ENCODE measurements around the gene SHISA5.

Gene SHISA5

DNA sequence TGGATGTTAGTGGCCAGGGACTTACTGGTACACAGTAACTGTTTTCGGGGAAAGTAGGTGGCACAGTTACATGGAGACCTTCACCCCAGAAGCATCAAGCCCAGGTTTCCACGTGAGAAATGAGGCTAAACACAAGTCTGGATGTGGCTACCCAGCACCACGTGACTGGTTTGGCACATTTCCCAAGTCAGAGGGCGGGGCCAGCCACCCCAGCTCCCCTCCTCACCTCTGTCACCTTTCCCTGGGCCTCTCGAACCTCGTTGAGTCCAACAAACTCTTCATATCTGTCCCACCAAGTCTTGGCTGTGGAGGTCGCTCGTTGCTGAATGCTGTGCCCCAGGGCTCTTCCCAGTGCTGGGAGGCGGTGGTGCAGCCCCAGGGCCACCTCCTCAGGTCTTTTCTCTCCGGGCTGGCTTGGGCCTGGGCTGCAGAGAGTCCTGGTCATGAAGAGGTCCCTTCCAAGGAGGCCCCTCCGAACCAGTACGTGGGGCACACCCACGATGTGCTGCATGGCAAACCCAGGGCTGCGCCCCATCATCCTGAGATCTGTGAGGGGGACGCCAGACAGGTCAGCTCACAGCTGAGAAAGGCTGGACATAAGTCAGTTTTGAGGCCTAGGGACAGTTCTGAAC lies 69.3 kb downstream of the SHISA5 start:
- CTCF ChIA-PET = interaction anchor here (0.7 to 1.1 kb wide), 2 partner anchors 34 to 271 kb away, joined by 3 read pairs; no protein-coding TSS in a partner anchor
- H3K27ac ChIP-seq = peak overlapping the region; percentile 99
- TF ChIP-seq, protein P1, sequence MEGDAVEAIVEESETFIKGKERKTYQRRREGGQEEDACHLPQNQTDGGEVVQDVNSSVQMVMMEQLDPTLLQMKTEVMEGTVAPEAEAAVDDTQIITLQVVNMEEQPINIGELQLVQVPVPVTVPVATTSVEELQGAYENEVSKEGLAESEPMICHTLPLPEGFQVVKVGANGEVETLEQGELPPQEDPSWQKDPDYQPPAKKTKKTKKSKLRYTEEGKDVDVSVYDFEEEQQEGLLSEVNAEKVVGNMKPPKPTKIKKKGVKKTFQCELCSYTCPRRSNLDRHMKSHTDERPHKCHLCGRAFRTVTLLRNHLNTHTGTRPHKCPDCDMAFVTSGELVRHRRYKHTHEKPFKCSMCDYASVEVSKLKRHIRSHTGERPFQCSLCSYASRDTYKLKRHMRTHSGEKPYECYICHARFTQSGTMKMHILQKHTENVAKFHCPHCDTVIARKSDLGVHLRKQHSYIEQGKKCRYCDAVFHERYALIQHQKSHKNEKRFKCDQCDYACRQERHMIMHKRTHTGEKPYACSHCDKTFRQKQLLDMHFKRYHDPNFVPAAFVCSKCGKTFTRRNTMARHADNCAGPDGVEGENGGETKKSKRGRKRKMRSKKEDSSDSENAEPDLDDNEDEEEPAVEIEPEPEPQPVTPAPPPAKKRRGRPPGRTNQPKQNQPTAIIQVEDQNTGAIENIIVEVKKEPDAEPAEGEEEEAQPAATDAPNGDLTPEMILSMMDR (conservative IDR thresholded peaks at IDR 0.05; ENCODE audit: low read depth) = no peak
- POLR2A ChIA-PET (ENCODE audit: low non-redundant PET) = no interaction called here
- no peak for DNase-seq (ENCODE audit: low spot score)

DNA sequence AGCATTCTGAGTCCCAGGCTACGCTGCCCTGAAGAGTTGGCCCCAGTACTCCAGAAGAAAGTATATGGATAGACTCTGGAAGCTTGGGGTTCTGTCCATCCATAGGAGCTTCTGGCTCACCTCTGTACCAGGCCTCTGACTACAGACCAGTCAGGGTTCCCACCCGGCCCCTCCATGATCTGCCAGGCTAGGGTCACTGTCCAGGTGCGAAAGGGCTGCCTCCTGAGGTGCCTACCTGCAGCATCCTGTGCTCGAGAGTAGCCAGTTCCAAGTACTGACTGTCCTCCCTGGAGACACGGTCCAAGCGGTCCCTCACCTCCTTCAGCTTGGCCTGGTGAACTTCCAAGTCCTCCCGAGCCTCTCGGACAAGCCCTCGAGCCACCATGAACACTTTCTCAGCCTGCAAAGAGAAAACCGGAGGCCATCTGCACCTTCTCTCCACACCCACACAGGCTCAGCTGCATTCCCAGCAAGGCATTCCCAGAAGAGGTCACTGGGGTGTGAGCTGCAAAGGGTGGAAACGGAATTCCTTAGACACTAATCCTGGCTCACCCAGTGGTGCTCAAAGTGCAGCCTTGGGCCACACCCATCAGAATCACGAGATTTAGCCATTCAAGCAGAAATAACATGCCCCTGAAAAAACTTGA lies 70.4 kb downstream of the SHISA5 start:
- DNase-seq (ENCODE audit: low spot score) = peak; percentile 81
- CTCF ChIA-PET = interaction anchor here (0.7 to 1.8 kb wide), 4 partner anchors 32 to 269 kb away, joined by 3 to 12 read pairs (median 4); no protein-coding TSS in a partner anchor
- POLR2A ChIA-PET (ENCODE audit: low non-redundant PET) = interaction anchor here (0.5 to 0.8 kb wide), 2 partner anchors 71 to 132 kb away, joined by 3 to 4 read pairs; no protein-coding TSS in a partner anchor
- TF ChIP-seq, protein P1 (conservative IDR thresholded peaks at IDR 0.05; ENCODE audit: low read depth) = no peak
- peak overlapping the region; percentile 99 for H3K27ac ChIP-seq

DNA sequence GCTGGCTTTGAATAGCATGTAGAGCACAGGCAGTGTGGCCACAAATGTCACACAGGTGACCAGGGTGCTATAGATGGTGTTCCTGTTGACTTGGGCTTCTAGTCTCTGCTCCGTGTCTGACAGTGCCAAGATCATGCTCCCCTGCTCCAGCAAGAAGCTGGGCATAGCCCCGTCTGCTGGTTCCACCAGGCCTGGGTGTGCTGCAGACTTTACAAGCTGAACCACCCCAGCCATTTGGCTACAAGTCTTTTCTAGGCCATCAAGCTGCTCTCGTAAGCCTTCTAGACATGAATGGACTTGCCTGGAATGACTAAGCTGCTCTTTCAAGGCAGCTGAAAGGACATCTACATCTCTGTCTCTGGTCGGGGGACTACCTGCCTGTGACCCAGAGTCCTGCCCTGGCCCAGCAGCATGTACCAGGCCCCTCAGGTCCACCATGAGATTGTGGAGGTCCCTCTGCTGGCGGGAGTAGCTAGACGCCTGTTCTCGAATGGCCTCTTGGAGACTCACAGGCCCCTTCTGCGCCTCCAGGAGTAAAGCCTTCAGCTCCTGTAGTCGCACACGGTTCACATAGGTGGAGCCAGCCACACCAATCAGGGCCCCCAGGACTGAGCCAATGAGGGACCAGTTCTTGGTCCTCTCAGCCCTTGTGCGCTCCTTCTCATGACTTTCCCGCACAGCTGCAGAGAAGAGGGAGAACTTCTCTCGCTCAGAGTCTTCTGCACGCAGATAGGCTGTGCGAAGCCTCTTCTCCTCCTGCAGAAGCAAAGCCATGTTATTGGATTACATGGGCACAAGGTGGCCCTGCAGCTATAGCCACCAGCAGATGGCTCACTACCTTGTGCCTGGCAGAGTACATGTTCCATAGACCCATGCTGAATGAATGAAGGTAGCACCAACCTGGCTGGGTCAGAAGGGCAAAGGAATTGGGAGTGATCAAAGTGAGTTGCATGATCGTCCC lies 71.3 kb downstream of the SHISA5 start:
- peak; percentile 73 for DNase-seq (ENCODE audit: low spot score)
- CTCF ChIA-PET = interaction anchor here (0.6 to 1.8 kb wide), 3 partner anchors 32 to 245 kb away, joined by 5 to 12 read pairs (median 6); partner anchors contain the start of gene CDC25A
- H3K27ac ChIP-seq = peak overlapping the region; percentile 99
- TF ChIP-seq, protein P1 (conservative IDR thresholded peaks at IDR 0.05; ENCODE audit: low read depth) = peak; percentile 37
- POLR2A ChIA-PET (ENCODE audit: low non-redundant PET) = interaction anchor here (0.5 kb wide), 1 partner anchor 72 kb away, joined by 3 read pairs; no protein-coding TSS in a partner anchor

DNA sequence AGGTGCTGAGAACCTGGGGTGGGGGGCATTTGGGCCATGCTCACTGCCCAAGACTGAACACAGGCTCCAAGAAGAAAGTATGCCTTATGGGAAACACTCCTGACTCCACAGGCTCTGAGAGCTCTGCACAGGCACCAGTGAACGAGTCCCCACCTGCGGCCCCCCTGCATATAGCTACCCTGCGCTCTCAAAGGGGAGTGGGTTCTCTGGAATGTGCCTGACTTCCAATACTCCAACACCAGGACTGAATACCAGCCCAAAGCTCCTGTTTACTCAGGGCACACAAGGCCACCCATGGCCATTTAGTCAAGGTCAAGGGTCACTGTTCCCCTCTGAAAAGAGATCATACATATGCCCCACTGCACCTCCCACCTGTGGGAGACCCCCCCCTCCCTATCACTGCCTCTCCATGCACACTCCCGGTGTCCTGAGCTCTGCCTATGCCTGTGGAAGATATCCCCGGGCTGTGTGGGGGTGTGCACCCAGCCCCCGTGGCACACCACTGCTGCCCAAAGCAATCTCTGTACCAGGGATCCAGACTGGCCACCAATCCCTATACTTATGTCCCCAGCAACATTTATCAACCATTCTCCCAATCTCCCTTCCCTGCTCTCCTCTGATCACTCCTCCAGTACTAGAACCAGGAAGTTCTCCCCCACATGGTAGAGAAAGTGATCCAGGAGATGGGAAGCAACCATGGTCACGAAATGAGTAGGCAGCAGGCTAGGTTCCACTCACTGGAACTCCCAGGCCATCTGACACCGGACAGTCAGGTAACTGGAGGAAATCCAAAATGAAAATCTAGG lies 72.5 kb downstream of the SHISA5 start:
- DNase-seq (ENCODE audit: low spot score) = no peak
- peak overlapping the region; percentile 99 for H3K27ac ChIP-seq
- TF ChIP-seq, protein P1 (conservative IDR thresholded peaks at IDR 0.05; ENCODE audit: low read depth) = no peak
- ChIA-PET CTCF (interaction anchor here (1.8 kb wide), 1 partner anchor 30 kb away, joined by 12 read pairs; no protein-coding TSS in a partner anchor), POLR2A (ENCODE audit: low non-redundant PET) (no interaction called here)

DNA sequence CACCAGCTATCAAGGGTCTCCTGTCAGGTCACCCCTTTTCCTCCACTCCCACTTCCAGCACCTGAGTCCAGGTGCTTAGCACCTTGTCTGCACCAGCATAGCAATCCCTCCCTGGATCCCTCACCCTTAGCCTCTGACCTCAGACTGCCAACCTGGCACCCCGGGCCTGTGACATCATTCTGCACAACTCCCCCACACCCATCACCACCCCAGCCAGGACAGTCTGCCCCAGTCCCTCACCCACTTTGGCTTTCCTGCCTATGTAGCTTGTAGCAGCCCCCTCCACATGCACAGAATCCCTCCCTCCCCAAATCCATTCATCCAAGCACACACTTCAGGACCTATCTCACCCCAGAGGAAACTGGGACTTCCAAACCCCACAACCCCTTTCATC lies 73.3 kb downstream of the SHISA5 start:
- POLR2A ChIA-PET (ENCODE audit: low non-redundant PET) = interaction anchor here (0.6 kb wide), 1 partner anchor 15 kb away, joined by 3 read pairs; no protein-coding TSS in a partner anchor

More for the DNA sequence above, 73.3 kb downstream of the SHISA5 start:
- CTCF ChIA-PET = no interaction called here
- peak overlapping the region; percentile 99 for H3K27ac ChIP-seq
- no peak for DNase-seq (ENCODE audit: low spot score)
- TF ChIP-seq, protein P1 (conservative IDR thresholded peaks at IDR 0.05; ENCODE audit: low read depth) = no peak
